Fibroblast of pulmonary artery (primary cell): ENCODE results near the gene HPSE2.

Experiments used
- DNase-seq: peaks from one replicate; pipeline ENCODE4 v3.0.0-alpha.2; 2010; ENCODE audit warnings: low read depth
- H3K4me3 ChIP-seq: replicated peaks from 2 replicates; pipeline ENCODE4 v1.5.1; 2011; ENCODE audit warnings: low read depth, mild to moderate bottlenecking, control low read depth, low read length, moderate library complexity
- TF ChIP-seq, protein P1 (sequence below): IDR thresholded peaks from 2 replicates; pipeline ENCODE4 v1.5.1; 2011; ENCODE audit warnings: mild to moderate bottlenecking, control low read depth, low read length, inconsistent platforms; ENCODE audit errors: missing control alignments

Gene HPSE2

GRCh38 chr10:98832738-98833137, 402.9 kb downstream of the HPSE2 start:
- TF ChIP-seq, protein P1, sequence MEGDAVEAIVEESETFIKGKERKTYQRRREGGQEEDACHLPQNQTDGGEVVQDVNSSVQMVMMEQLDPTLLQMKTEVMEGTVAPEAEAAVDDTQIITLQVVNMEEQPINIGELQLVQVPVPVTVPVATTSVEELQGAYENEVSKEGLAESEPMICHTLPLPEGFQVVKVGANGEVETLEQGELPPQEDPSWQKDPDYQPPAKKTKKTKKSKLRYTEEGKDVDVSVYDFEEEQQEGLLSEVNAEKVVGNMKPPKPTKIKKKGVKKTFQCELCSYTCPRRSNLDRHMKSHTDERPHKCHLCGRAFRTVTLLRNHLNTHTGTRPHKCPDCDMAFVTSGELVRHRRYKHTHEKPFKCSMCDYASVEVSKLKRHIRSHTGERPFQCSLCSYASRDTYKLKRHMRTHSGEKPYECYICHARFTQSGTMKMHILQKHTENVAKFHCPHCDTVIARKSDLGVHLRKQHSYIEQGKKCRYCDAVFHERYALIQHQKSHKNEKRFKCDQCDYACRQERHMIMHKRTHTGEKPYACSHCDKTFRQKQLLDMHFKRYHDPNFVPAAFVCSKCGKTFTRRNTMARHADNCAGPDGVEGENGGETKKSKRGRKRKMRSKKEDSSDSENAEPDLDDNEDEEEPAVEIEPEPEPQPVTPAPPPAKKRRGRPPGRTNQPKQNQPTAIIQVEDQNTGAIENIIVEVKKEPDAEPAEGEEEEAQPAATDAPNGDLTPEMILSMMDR: no peak
- no peak for DNase-seq
- no peak overlapping the region for H3K4me3 ChIP-seq

DNA sequence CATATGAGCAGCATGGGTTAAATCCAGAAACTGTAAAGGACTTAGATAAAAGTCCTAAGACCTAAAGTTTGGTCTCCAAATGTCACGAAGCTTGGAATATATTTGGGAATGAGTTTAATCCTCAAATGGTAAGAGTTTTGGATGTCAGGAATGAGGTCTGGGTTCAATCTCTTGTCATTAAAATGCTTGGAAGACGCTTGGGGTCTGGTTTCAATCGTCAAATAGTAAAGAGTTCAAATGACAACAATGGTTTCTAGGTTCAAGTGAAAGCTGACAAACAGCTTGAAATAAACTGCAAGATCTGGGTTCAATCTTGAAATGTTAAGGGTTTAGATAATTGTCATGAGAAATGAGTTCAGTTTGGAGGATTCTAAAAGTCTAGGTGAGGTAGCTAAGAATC, 403.5 kb downstream of the HPSE2 start:
- no peak for DNase-seq
- TF ChIP-seq, protein P1: no peak
- H3K4me3 ChIP-seq: no peak overlapping the region

DNA sequence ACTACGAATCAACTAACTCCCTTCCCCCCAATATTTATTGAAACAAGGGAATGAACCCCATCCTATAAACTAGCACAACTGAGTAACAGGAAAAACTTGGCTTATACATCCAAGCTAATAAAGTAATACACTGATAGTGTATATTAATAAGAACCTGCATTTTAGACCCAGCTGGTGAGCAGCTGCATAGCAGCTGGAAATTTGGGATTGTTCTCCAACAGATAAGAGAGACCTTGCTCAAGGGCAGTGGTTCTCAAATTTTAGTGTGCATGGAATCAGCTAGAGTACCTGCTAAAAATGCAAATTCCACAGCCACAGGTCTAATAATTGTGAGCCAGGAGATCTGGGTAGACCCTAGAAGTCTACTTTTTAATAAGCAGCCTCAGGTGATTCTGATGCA, 404.3 kb downstream of the HPSE2 start:
- no peak for DNase-seq
- TF ChIP-seq, protein P1: no peak
- no peak overlapping the region for H3K4me3 ChIP-seq

DNA sequence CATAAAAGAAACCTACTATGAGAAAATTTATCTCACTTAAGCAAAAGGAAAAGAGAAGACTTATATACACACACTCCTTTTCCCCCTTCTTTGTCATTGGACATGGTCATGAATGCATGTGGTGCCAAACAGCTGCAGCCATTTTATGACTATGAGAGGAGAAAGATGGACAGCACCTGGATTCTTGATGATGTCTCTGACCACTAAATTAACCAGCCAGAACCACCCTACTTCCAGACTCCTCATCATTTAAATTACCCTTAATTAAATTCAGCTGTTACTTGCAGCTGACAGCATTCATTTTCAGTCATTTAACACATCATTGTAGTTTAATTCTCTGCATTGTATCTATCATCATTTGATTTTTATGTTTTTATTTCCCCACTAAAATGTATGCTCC, 409.9 kb downstream of the HPSE2 start:
- no peak for DNase-seq
- TF ChIP-seq, protein P1: no peak

DNA sequence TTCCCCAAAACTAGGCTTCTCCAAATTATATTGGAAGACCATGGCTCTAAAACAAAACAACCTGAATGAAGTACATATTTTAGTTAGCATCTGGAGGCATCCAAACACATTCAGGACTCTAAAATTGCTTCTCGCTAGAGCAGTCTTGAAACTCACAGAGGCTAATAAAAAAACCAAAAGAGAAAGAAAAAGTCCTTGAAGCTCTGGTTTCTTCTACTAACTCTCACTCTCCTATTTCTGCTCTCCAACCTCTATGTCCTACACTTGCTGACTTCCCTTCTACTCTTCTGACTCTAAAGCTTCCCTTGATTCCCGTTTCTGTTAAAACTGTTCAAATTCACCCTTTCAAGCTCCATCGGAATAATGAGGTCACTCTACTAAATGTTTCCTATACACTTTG, 418.3 kb downstream of the HPSE2 start:
- DNase-seq: no peak
- TF ChIP-seq, protein P1: no peak
- no peak overlapping the region for H3K4me3 ChIP-seq

More for the DNA sequence above, 409.9 kb downstream of the HPSE2 start:
- no peak overlapping the region for H3K4me3 ChIP-seq

DNA sequence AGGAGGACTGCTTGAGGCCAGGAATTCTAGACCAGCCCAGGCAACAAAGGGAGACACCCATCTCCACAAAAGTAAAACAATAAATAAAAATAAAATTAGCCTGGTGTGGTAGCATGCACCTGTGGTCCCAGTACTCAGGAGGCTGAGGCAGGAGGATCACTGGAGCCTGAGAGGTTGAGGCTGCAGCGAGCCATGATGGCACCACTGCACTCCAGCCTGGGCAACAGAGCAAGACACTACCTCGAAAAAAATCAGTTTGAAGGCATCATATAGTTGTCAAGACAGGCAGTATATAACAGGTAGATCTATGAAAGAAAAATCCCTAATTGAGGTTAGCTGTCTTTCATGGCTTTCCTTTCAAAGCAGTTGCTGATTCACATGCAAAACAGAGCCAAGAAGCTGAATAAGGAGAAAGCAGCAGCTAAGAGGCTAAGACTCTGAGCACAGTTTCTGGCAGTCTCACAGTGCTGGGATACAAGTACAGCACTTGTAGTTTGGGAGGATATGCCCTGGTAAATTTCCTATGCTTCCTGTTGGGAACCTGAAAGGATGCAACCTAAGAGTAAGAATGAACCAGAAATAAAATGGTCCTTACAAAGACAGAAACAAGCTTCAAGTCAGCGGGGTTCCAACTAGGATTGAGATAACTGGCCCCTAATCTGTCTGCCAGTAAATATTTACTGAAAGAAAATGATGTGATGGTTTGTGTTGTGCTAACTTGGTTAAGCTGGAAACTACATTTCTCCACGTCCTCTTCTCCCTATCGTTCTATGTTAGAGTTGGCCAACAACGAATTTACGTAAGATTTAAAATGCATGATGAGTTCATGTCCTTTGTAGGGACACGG, 420.4 kb downstream of the HPSE2 start:
- TF ChIP-seq, protein P1: no peak
- no peak for DNase-seq
- H3K4me3 ChIP-seq: no peak overlapping the region

GRCh38 chr10:98814470-98814869, 421.2 kb downstream of the HPSE2 start:
- H3K4me3 ChIP-seq: no peak overlapping the region
- DNase-seq: no peak
- TF ChIP-seq, protein P1: no peak
